ENCODE results near the gene PCNT.
"Not testable (repeated sequence)": the region's sequence is repeated elsewhere in the genome, so short reads cannot be mapped to it uniquely, and the experiment has no call there.

PCNT gene

GRCh38 chr21:46386734-46387088 lies 62.8 kb downstream of the PCNT start:
- no peak for DNase-seq

GRCh38 chr21:46388206-46388880 lies 64.4 kb downstream of the PCNT start:
- DNase-seq = no peak

- no peak for DNase-seq
These were observed 64.9 kb downstream of the PCNT start for GRCh38 chr21:46388896-46389295.

GRCh38 chr21:46390603-46391545 lies 66.9 kb downstream of the PCNT start:
- no peak for DNase-seq

GRCh38 chr21:46391773-46392172 lies 67.8 kb downstream of the PCNT start:
- DNase-seq = no peak

- DNase-seq = no peak
These were observed 69.0 kb downstream of the PCNT start for GRCh38 chr21:46392921-46393320.

GRCh38 chr21:46393451-46393940 lies 69.5 kb downstream of the PCNT start:
- DNase-seq = no peak

GRCh38 chr21:46393941-46394594 lies 70.1 kb downstream of the PCNT start:
- DNase-seq = peak; percentile 45

GRCh38 chr21:46394595-46395104 lies 70.7 kb downstream of the PCNT start:
- no peak for DNase-seq

- no peak for DNase-seq
These were observed 73.4 kb downstream of the PCNT start for GRCh38 chr21:46397211-46397905.

- DNase-seq = no peak
These were observed 74.0 kb downstream of the PCNT start for GRCh38 chr21:46397993-46398392.

- no peak for DNase-seq
These were observed 75.2 kb downstream of the PCNT start for GRCh38 chr21:46399129-46399528.

- DNase-seq = no peak
These were observed 75.7 kb downstream of the PCNT start for GRCh38 chr21:46399686-46400085.

- no peak for DNase-seq
These were observed 77.4 kb downstream of the PCNT start for GRCh38 chr21:46401186-46401910.

- DNase-seq = no peak
These were observed 78.5 kb downstream of the PCNT start for GRCh38 chr21:46402421-46402820.

- DNase-seq = not testable (repeated sequence)
These were observed 79.4 kb downstream of the PCNT start for GRCh38 chr21:46403234-46403811.

GRCh38 chr21:46404306-46404705 lies 80.3 kb downstream of the PCNT start:
- DNase-seq = no peak

GRCh38 chr21:46406001-46406400 lies 82.0 kb downstream of the PCNT start:
- no peak for DNase-seq

- no peak for DNase-seq
These were observed 85.9 kb downstream of the PCNT start for GRCh38 chr21:46409641-46410406.

GRCh38 chr21:46410516-46410915 lies 86.6 kb downstream of the PCNT start:
- no peak for DNase-seq

GRCh38 chr21:46411236-46411635 lies 87.3 kb downstream of the PCNT start:
- no peak for DNase-seq
